ENCODE data around the gene PLPP2. TPM values are rescaled to one million over a fixed set of nuclear protein-coding genes. Genes with fewer than 3 reads are reported as not detected.
"Not testable (repeated sequence)": the region's sequence is repeated elsewhere in the genome, so short reads cannot be mapped to it uniquely, and the experiment has no call there.

PLPP2 gene
- polyA plus RNA-seq, 1 donor (not counting 4 experiments of a cell fraction or from before 2014, with no cell fraction given), result 13.6 TPM

GRCh38 chr19:273393-273792 is 17.8 kb downstream of the PLPP2 start:
- no peak overlapping the region for H3K4me2 ChIP-seq (ENCODE audit: control insufficient read depth, extremely low read depth, insufficient read depth, low read depth, low read length)
- no peaks in the 10 kb centered on the region for H3K4me1 ChIP-seq (ENCODE audit: control insufficient read depth, extremely low read depth, insufficient read depth, low read length)
- no peaks in the 10 kb centered on the region for H3K27me3 ChIP-seq (ENCODE audit: control insufficient read depth, extremely low read depth, insufficient read depth, low read length)
- H3K9ac ChIP-seq (ENCODE audit: control insufficient read depth, extremely low read depth, insufficient read depth, low read length), result no peak overlapping the region
- H3K9me3 ChIP-seq (ENCODE audit: control insufficient read depth, low read depth, low read length), result no peaks in the 10 kb centered on the region
- H4K20me1 ChIP-seq (ENCODE audit: control insufficient read depth, extremely low read depth, insufficient read depth, low read length), result no peaks in the 10 kb centered on the region
- no peaks in the 10 kb centered on the region for H3K9me1 ChIP-seq (ENCODE audit: control insufficient read depth, extremely low read depth, insufficient read depth, low read length)
- FAIRE-seq (no peak), DNase-seq (ENCODE audit: low read depth, low spot score) (no peak)
- no peak overlapping the region for H3K27ac ChIP-seq (ENCODE audit: control insufficient read depth, insufficient read depth, low read length)
- H3K36me3 ChIP-seq (ENCODE audit: control insufficient read depth in 2 of 2, extremely low read depth in 1 of 2, insufficient read depth in 2 of 2, low read length in 2 of 2), result no peaks in the 10 kb centered on the region
- TF ChIP-seq EZH2 (IDR thresholded peaks at IDR 0.05; ENCODE audit: low read length), result no peak
- TF ChIP-seq, protein P1, sequence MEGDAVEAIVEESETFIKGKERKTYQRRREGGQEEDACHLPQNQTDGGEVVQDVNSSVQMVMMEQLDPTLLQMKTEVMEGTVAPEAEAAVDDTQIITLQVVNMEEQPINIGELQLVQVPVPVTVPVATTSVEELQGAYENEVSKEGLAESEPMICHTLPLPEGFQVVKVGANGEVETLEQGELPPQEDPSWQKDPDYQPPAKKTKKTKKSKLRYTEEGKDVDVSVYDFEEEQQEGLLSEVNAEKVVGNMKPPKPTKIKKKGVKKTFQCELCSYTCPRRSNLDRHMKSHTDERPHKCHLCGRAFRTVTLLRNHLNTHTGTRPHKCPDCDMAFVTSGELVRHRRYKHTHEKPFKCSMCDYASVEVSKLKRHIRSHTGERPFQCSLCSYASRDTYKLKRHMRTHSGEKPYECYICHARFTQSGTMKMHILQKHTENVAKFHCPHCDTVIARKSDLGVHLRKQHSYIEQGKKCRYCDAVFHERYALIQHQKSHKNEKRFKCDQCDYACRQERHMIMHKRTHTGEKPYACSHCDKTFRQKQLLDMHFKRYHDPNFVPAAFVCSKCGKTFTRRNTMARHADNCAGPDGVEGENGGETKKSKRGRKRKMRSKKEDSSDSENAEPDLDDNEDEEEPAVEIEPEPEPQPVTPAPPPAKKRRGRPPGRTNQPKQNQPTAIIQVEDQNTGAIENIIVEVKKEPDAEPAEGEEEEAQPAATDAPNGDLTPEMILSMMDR (optimal IDR thresholded peaks at IDR 0.05 in 1 of 3, IDR thresholded peaks at IDR 0.05 in 1 of 3, conservative IDR thresholded peaks at IDR 0.05 in 1 of 3; ENCODE audit: extremely low read depth in 1 of 3, insufficient read depth in 2 of 3, low read length in 3 of 3), result no peak
- H3K79me2 ChIP-seq (ENCODE audit: control insufficient read depth, insufficient read depth, low read length), result no peaks in the 10 kb centered on the region
- H2AFZ ChIP-seq (ENCODE audit: control insufficient read depth, low read length), result no peak overlapping the region
- H3K4me3 ChIP-seq (ENCODE audit: control insufficient read depth in 2 of 3, extremely low read depth in 1 of 3, insufficient read depth in 2 of 3, low read depth in 1 of 3, low read length in 3 of 3), result no peak overlapping the region
- dilution Hi-C loops (cut with MboI; ENCODE audit: extremely low pct_ligation_motif_present, low sequenced_read_pairs), result no loop called here

DNA sequence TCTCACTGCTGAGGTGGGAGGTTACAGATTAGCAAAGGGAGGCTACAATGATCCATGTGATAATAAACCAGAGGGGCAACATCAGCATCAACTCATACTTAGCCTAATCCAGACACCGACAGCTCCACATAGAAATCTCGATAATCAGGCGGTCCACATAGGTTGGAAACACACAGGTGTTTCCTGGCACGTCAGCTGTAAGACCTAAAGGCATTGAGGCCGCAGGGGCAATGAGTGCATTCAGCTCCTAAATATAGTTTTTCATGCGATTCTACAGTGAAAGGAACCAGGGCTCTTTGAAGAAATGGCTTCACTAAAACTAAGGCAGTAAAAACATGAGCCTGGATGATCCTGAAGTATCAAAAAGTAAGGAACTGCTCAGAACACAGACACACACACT is 19.3 kb downstream of the PLPP2 start:
- no peaks in the 10 kb centered on the region for H3K9me3 ChIP-seq (ENCODE audit: control insufficient read depth, low read depth, low read length)
- H4K20me1 ChIP-seq (ENCODE audit: control insufficient read depth, extremely low read depth, insufficient read depth, low read length), result no peaks in the 10 kb centered on the region
- H3K36me3 ChIP-seq (ENCODE audit: control insufficient read depth in 2 of 2, extremely low read depth in 1 of 2, insufficient read depth in 2 of 2, low read length in 2 of 2), result no peaks in the 10 kb centered on the region
- dilution Hi-C loops (cut with MboI; ENCODE audit: extremely low pct_ligation_motif_present, low sequenced_read_pairs), result no loop called here
- H3K4me3 ChIP-seq (ENCODE audit: control insufficient read depth in 2 of 3, extremely low read depth in 1 of 3, insufficient read depth in 2 of 3, low read depth in 1 of 3, low read length in 3 of 3), result no peak overlapping the region
- no peak for DNase-seq (ENCODE audit: low read depth, low spot score)
- TF ChIP-seq, protein P1 (optimal IDR thresholded peaks at IDR 0.05 in 1 of 3, IDR thresholded peaks at IDR 0.05 in 1 of 3, conservative IDR thresholded peaks at IDR 0.05 in 1 of 3; ENCODE audit: extremely low read depth in 1 of 3, insufficient read depth in 2 of 3, low read length in 3 of 3), result no peak
- no peak for TF ChIP-seq EZH2 (IDR thresholded peaks at IDR 0.05; ENCODE audit: low read length)
- no peaks in the 10 kb centered on the region for H3K79me2 ChIP-seq (ENCODE audit: control insufficient read depth, insufficient read depth, low read length)
- H3K4me1 ChIP-seq (ENCODE audit: control insufficient read depth, extremely low read depth, insufficient read depth, low read length), result no peaks in the 10 kb centered on the region
- H2AFZ ChIP-seq (ENCODE audit: control insufficient read depth, low read length), result no peak overlapping the region
- FAIRE-seq, result no peak
- no peak overlapping the region for H3K9ac ChIP-seq (ENCODE audit: control insufficient read depth, extremely low read depth, insufficient read depth, low read length)
- H3K27me3 ChIP-seq (ENCODE audit: control insufficient read depth, extremely low read depth, insufficient read depth, low read length), result peaks cover 5% of the 10 kb centered on the region
- H3K9me1 ChIP-seq (ENCODE audit: control insufficient read depth, extremely low read depth, insufficient read depth, low read length), result no peaks in the 10 kb centered on the region
- no peak overlapping the region for H3K4me2 ChIP-seq (ENCODE audit: control insufficient read depth, extremely low read depth, insufficient read depth, low read depth, low read length)
- no peak overlapping the region for H3K27ac ChIP-seq (ENCODE audit: control insufficient read depth, insufficient read depth, low read length)

GRCh38 chr19:270766-271318 is 20.4 kb downstream of the PLPP2 start:
- H3K9ac ChIP-seq (ENCODE audit: control insufficient read depth, extremely low read depth, insufficient read depth, low read length); FAIRE-seq; H2AFZ ChIP-seq (ENCODE audit: control insufficient read depth, low read length); H3K27me3 ChIP-seq (ENCODE audit: control insufficient read depth, extremely low read depth, insufficient read depth, low read length); H3K79me2 ChIP-seq (ENCODE audit: control insufficient read depth, insufficient read depth, low read length); H3K36me3 ChIP-seq (ENCODE audit: control insufficient read depth in 2 of 2, extremely low read depth in 1 of 2, insufficient read depth in 2 of 2, low read length in 2 of 2); H3K27ac ChIP-seq (ENCODE audit: control insufficient read depth, insufficient read depth, low read length); H3K4me3 ChIP-seq (ENCODE audit: control insufficient read depth in 2 of 3, extremely low read depth in 1 of 3, insufficient read depth in 2 of 3, low read depth in 1 of 3, low read length in 3 of 3); H3K9me3 ChIP-seq (ENCODE audit: control insufficient read depth, low read depth, low read length); H3K4me2 ChIP-seq (ENCODE audit: control insufficient read depth, extremely low read depth, insufficient read depth, low read depth, low read length); H3K4me1 ChIP-seq (ENCODE audit: control insufficient read depth, extremely low read depth, insufficient read depth, low read length); H3K9me1 ChIP-seq (ENCODE audit: control insufficient read depth, extremely low read depth, insufficient read depth, low read length); DNase-seq (ENCODE audit: low read depth, low spot score); dilution Hi-C loops (cut with MboI; ENCODE audit: extremely low pct_ligation_motif_present, low sequenced_read_pairs); H4K20me1 ChIP-seq (ENCODE audit: control insufficient read depth, extremely low read depth, insufficient read depth, low read length): not testable (repeated sequence)
